ENCODE results near the gene RAMACL.
"Not testable (repeated sequence)": the region's sequence is repeated elsewhere in the genome, so short reads cannot be mapped to it uniquely, and the experiment has no call there.

Gene RAMACL

GRCh38 chr6:166586424-166587156 is at the start of gene RAMACL:
TSS of gene RAMACL (minus strand) at chr6:166586678. CDS start at chr6:166586477, 201 bp downstream.
- DNase-seq, result peak; percentile 49

- no peak for DNase-seq
These were observed 48.8 kb upstream of the RAMACL start for GRCh38 chr6:166635013-166635970.

GRCh38 chr6:166634581-166634980 is 48.1 kb upstream of the RAMACL start:
- DNase-seq, result not testable (repeated sequence)

- DNase-seq, result no peak
These were observed 47.5 kb upstream of the RAMACL start for GRCh38 chr6:166633732-166634535.

- DNase-seq, result no peak
These were observed 46.3 kb upstream of the RAMACL start for GRCh38 chr6:166632731-166633130.

- no peak for DNase-seq
These were observed 44.0 kb upstream of the RAMACL start for GRCh38 chr6:166630462-166630861.

GRCh38 chr6:166629628-166630027 is 43.1 kb upstream of the RAMACL start:
- no peak for DNase-seq

- peak; percentile 28 for DNase-seq
These were observed 41.7 kb upstream of the RAMACL start for GRCh38 chr6:166627875-166628801.

- peak; percentile 100 for DNase-seq
These were observed 40.8 kb upstream of the RAMACL start, which contains the start of gene RPS6KA2 for GRCh38 chr6:166627033-166627874. TSS of gene RPS6KA2 (minus strand) at chr6:166627251. CDS start at chr6:166627019, 232 bp downstream.

- DNase-seq, result peak; percentile 53
These were observed 39.9 kb upstream of the RAMACL start for GRCh38 chr6:166626177-166627032.

GRCh38 chr6:166625356-166625755 is 38.9 kb upstream of the RAMACL start:
- no peak for DNase-seq

- no peak for DNase-seq
These were observed 37.8 kb upstream of the RAMACL start for GRCh38 chr6:166624275-166624674.

- DNase-seq, result no peak
These were observed 36.8 kb upstream of the RAMACL start for GRCh38 chr6:166623318-166623717.

GRCh38 chr6:166621114-166621540 is 34.6 kb upstream of the RAMACL start:
- no peak for DNase-seq

GRCh38 chr6:166620478-166621113 is 34.1 kb upstream of the RAMACL start:
- DNase-seq, result no peak

GRCh38 chr6:166619912-166620311 is 33.4 kb upstream of the RAMACL start:
- no peak for DNase-seq

GRCh38 chr6:166618866-166619761 is 32.6 kb upstream of the RAMACL start:
- no peak for DNase-seq

GRCh38 chr6:166618251-166618650 is 31.8 kb upstream of the RAMACL start:
- no peak for DNase-seq
